Measurements from ENCODE around the gene PP2D1.
A peak's percentile ranks its signal among the peaks of the same experiment; 100 is the strongest.
"Not testable (repeated sequence)": the region's sequence is repeated elsewhere in the genome, so short reads cannot be mapped to it uniquely, and the experiment has no call there.

PP2D1 gene

DNA sequence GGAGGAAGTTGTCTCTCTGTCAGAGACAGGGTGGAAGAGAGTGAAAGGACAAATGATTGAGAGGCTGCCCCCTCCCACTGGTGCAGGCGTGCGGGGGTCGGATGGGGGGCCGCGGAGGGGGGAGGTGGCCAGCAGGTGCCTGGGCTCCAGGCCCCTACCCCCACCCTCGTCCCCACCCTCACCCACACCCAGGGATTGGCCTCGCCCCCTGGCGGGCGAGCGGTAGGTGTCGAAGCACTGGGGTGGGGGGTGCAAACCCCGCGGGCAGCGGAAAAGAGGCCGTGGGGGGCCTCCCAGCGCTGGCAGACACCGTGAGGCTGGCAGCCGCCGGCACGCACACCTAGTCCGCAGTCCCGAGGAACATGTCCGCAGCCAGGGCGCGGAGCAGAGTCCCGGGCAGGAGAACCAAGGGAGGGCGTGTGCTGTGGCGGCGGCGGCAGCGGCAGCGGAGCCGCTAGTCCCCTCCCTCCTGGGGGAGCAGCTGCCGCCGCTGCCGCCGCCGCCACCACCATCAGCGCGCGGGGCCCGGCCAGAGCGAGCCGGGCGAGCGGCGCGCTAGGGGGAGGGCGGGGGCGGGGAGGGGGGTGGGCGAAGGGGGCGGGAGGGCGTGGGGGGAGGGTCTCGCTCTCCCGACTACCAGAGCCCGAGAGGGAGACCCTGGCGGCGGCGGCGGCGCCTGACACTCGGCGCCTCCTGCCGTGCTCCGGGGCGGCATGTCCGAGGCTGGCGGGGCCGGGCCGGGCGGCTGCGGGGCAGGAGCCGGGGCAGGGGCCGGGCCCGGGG lies 27.9 kb upstream of the PP2D1 start, which contains the start of gene KAT2B:
TSS of gene KAT2B (plus strand) at position 682 of the 783 bp plus-strand sequence. CDS start at position 714, 32 bp downstream.
- peak; percentile 86 for DNase-seq

DNA sequence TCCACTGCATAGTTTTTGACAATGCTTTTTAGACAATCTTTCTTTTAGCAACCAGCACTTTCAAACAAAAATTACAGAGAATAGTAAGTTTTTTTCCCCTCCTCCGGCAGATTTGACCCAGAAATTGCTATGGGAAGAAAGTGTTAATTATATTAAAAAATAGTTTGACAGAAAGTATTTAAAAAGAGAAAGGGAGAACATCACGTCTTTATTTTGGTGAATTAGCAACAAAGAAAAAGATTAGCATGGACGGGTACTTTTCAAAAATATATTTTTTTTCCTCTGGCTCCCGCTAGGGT lies 27.4 kb upstream of the PP2D1 start:
- DNase-seq, result no peak

DNA sequence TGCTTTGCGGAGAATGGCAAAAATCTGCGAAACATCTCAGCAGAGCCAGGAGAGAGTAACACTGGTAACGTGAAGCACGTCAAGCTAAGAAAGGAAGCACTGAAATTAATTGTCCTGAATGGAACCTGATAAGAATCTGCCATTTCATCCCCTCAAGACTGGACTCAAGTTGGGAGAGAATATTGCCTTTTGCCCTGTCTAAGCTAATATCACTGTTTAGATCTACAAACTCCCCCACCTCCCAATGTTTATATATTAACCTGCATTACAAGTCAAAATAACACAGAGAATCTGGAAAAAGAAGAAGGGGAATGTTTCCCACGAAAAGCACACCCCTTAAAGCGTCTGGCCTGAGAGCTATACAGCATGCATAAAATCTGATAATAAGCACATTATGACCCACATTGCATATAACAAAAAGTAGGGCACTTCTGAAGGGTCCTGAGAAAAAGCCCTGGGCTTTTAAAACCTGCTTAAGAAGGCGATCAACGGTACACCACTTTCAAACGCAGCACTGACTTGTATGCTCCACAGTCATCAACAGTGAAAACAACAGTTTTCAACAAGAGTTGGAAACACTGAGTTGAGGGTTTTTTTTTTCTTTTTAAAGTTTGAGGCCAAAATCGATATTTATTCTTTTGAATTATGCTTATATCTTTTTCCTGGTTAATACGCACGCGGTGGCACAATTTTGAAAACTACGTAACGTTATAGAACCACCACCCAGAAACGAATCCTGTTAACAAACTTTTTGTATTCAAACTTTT lies 26.8 kb upstream of the PP2D1 start:
- DNase-seq, result no peak

DNA sequence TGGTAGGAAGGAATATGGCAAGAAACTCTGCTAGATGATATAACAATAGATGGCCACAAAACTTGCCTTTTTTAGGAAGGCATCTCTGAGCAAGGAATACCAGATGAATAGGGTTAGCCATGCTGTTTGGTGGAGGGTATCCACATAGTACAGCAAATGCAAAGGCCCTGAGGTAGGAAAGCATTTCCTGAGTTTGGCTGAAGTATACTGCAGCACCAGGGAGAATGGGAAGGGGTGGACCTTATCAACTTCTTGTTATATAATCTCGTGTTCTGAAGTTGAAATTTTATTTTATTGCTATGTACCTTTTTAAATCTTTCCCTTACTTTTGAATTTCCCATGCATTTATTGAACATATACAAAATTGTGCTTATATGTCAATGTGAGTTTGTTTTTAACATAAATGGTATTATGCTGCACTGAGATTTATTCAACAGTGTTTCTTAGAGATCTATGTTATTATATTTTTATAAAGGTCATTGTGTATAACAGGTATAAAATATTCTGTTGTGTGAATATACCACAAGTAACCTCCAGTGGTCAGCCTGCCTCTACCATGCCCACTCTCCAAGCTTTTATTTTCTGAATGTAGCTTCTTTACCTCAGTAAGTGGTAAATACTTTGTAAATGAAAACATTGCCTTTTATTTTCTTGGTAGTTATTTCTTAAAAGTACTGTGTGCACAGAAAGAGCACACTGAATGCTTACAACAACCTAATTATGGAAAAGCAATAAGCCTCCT lies 25.4 kb upstream of the PP2D1 start:
- no peak for DNase-seq

DNA sequence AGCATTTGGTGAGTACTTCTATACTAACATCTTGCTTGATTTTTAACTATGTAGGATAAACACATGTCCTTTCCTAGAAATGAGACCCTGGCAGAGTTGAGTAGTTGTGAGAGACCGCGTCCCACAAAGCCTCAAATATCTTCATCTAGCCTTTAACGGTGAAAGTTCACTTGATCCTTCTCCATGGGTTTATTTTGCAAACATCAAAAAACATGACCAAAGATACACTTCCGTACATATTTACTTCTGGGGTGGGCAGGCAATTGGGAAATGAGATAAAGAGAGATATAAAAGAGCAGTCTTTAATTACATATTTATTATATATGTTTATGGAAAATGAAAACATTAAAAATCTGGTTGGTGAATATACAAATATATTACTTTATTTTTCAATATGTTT lies 23.0 kb upstream of the PP2D1 start:
- no peak for DNase-seq

GRCh38 chr3:20031939-20032338 lies 19.9 kb upstream of the PP2D1 start:
- DNase-seq, result not testable (repeated sequence)

GRCh38 chr3:20028905-20029331 lies 16.9 kb upstream of the PP2D1 start:
- DNase-seq, result no peak

- no peak for DNase-seq
These were observed 15.1 kb upstream of the PP2D1 start for GRCh38 chr3:20027136-20027535.

DNA sequence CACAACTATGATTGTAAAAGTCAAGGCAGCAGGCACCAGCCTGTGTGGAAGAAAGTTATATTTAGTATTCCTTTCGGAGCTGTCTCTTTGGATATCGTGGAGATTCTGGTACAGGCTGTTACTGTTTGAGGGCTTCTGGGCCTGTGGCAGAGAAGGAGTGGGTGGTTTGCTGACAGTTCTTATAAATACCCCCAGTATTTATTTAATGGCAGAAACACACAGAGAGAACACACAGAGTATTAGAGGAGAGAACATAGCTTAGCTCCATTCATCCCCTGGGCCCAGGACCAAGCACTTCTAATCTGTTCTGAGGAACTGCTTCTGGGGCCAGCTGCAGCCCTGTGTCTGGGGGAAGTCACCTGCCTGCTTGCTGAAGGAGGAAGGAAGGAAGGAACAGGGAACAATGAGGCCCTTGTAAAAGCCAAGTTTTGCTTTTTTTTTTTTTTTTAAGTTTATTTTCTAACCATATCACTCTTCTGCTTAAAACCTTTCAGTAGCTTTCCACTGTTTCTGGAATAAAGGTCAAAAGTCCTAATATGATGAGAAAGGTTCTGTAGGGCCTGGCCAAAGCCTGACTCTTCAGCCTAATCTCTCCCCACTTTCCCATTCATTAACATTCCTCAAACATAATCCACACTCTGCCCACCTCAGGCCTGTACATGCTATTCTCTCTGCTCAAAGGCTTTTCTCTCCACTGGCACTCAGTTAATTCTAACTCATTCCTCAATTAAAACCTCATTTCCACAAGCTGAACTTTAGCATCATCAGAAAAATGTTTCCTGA lies 11.8 kb upstream of the PP2D1 start:
- no peak for DNase-seq

DNA sequence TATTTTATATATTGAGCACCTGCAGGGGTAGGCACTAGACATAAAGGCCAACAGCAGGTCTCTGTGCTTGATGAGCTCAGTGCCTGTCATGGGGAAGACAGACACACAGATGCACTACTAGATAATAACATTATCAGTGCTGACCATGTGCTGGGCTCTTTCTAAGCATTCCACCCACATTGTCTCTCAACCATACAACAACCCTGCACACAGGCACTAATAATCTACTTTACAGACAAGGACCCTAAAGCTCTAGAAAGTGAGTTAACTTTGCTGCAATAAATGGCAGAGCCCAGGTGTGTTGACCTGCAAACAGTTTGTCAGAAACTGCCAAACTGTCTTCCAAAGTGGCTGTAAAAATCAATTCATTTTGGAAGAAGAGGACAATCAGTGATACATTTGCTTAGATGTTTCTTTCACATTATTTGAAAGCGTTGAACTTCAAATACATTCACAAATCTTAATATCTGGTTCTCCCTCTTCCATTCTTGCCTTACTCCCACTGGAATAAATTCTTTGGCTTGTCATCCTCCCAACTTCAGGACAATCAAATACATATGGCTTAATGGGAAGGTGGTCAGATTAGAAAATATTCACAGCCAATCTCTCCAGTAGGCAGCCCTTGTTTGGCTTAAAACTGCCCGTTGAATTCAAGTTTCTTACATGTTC lies 11.0 kb upstream of the PP2D1 start:
- DNase-seq, result no peak

DNA sequence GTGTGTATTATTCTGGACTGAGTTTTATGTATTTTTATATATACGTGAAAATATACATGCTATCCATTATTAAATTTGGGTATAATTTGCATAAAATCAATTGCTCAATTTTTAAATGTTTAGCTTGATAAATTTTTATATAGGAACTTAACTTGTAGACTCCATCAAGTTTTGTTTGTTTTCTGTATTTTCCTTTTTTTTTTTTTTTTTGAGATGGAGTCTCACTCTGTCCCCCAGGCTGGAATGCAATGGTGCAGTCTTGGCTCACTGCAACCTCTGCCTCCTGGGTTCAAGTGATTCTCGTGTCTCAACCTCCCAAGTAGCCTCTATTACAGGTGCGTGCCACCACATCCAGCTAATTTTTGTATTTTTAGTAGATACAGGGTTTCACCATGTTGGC lies 4.0 kb upstream of the PP2D1 start:
- DNase-seq, result not testable (repeated sequence)

DNA sequence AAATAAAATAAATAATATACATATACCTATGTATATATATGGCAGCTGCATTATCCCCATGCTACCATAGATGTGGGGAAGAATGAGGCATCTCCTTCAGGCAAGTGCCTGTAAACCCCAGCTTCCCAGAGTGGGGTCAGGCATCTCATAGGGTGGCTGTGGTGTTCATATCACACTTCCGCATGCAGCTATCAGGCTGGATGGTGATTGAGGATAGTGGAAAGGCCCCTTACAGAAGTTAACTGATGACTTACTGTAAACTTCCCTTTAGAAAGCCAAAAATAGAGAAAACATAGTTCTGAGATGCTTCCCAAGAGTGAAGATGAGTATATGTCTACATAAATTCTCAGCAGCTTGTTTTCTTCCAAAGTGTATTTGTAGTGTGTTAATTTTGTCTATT lies 3.5 kb upstream of the PP2D1 start:
- no peak for DNase-seq

GRCh38 chr3:20013396-20013795 lies 1.3 kb upstream of the PP2D1 start:
- DNase-seq, result no peak

- no peak for DNase-seq
These were observed 3.4 kb downstream of the PP2D1 start for GRCh38 chr3:20008646-20009045.

- DNase-seq, result no peak
These were observed 4.1 kb downstream of the PP2D1 start for GRCh38 chr3:20007960-20008359.

- DNase-seq, result no peak
These were observed 10.1 kb downstream of the PP2D1 start for GRCh38 chr3:20001932-20002331.

DNA sequence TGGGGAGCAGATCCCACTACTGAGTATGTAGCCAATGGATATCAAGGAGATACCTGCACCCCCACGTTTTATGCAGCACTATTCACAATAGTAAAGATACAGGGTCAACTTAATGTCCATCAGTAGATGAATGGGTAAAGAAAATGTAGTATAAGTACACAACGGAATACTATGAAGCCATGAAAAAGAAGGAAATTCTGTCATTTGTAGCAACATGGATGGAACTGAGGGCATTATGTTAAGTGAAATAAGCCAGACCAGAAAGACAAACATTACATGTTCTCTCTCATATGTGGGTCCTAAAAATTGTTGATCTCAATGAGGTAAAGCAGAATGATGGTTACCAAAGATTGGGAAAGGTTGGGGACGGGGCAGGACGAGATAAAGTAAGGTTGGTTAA lies 14.6 kb downstream of the PP2D1 start:
- no peak for DNase-seq

GRCh38 chr3:19994796-19995195 lies 17.3 kb downstream of the PP2D1 start:
- DNase-seq, result no peak

GRCh38 chr3:19988904-19989303 lies 23.2 kb downstream of the PP2D1 start:
- not testable (repeated sequence) for DNase-seq

DNA sequence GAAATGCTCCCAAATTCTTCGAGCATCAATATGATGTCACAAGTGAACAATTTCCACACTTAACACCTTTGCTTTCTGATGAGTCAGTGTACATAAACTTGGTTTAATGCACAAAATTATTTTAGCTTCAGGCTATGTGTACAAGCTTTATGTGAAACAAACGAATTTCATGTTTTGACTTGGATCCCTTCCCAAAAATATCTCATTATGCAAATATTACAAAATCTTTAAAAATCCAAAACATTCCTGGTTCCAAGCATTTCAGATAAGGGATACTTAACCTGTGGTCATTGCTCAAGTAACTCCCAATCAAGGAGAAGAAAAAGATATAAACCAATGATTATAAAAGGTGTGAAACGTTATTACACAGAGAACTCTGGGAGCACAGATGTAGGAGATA lies 40.0 kb downstream of the PP2D1 start:
- no peak for DNase-seq

- no peak for DNase-seq
These were observed 41.7 kb downstream of the PP2D1 start for GRCh38 chr3:19970327-19970726.

GRCh38 chr3:19967812-19968211 lies 44.3 kb downstream of the PP2D1 start:
- no peak for DNase-seq
